Smooth muscle cell (in vitro differentiated cells): Measurements from ENCODE around the gene PRR23E. TPM values are rescaled to one million over a fixed set of nuclear protein-coding genes. Genes with fewer than 3 reads are reported as not detected.

Experiments used
- DNase-seq: peaks from one replicate; lab custom pipeline; 2025; ENCODE audit not compliant: unreplicated experiment; lab: John Stamatoyannopoulos, UW
- H2AFZ ChIP-seq: fragments of 200-600 bp; sonication (generic); 2 replicates; pipeline ENCODE4 v1.6.0; 2016; ENCODE audit warnings: antibody characterized with exemption, low read depth, mild to moderate bottlenecking
- H3F3A ChIP-seq: fragments of 200-600 bp; sonication (generic); 2 replicates; pipeline ENCODE4 v1.6.0; 2017; ENCODE audit warnings: antibody characterized with exemption, low read depth
- H3K27ac ChIP-seq: fragments of 200-600 bp; sonication (generic); 2 replicates; pipeline ENCODE4 v1.5.1; 2016; ENCODE audit warnings: low read depth, mild to moderate bottlenecking
- H3K27me3 ChIP-seq: fragments of 200-600 bp; sonication (generic); 2 replicates; pipeline ENCODE4 v1.6.1; 2016; ENCODE audit warnings: low read depth, mild to moderate bottlenecking
- H3K36me3 ChIP-seq: fragments of 200-600 bp; sonication (generic); 2 replicates; pipeline ENCODE4 v1.5.1; 2016; ENCODE audit warnings: low read depth
- H3K4me1 ChIP-seq: fragments of 200-600 bp; sonication (generic); 2 replicates; pipeline ENCODE4 v1.5.1; 2016; ENCODE audit warnings: low read depth
- H3K4me2 ChIP-seq: fragments of 200-600 bp; sonication (generic); 2 replicates; pipeline ENCODE4 v1.6.0; 2016; ENCODE audit warnings: mild to moderate bottlenecking
- H3K4me3 ChIP-seq: fragments of 200-600 bp; sonication (generic); 2 replicates; pipeline ENCODE4 v1.5.1; 2016; ENCODE audit warnings: mild to moderate bottlenecking
- H3K79me2 ChIP-seq: fragments of 200-600 bp; sonication (generic); 2 replicates; pipeline ENCODE4 v1.6.0; 2016; ENCODE audit warnings: low read depth, mild to moderate bottlenecking
- H3K9ac ChIP-seq: fragments of 200-600 bp; sonication (generic); 2 replicates; pipeline ENCODE4 v1.6.0; 2016; ENCODE audit warnings: low read depth
- H3K9me3 ChIP-seq: fragments of 200-600 bp; sonication (generic); replicated peaks from 2 replicates; pipeline ENCODE4 v1.5.1; 2016; ENCODE audit warnings: low read depth
- H4K20me1 ChIP-seq: fragments of 200-600 bp; sonication (generic); 2 replicates; pipeline ENCODE4 v1.6.0; 2016; ENCODE audit warnings: low read depth
- CTCF ChIP-seq: fragments of 200-600 bp; sonication (generic); IDR thresholded peaks from 2 replicates; pipeline ENCODE4 v1.5.1; 2017; ENCODE audit warnings: borderline replicate concordance, mild to moderate bottlenecking, antibody characterized with exemption; ENCODE audit not compliant: insufficient read depth, poor library complexity, severe bottlenecking
- WGBS: methylation state at CpG from one replicate; pipeline ENCODE4 v1.1.7; 2016; ENCODE audit warnings: low lambda C conversion rate; 5-methylcytosine and 5-hydroxymethylcytosine counted together
- polyA plus RNA-seq: library from polyadenylated mRNA; unstranded; fragments of >200 nt; fragmentation: Nextera tagmentation; extraction: Ambion mirVana; gene quantifications from 2 replicates; pipeline ENCODE4 v1.2.1, GENCODE V29; 2016
- total RNA-seq: library from RNA; depleted of rRNA; stranded (reverse); fragments of >200 nt; gene quantifications from 2 replicates; pipeline ENCODE4 v1.2.3, GENCODE V29; 2014

The PRR23E gene
- total and polyA plus RNA-seq, 2 experiments from 2014 or later: not detected

- no peaks in the 10 kb centered on the region for H3K36me3 ChIP-seq
- H3K4me1 ChIP-seq: no peaks in the 10 kb centered on the region
- 85% methylated on average over 14 of the region's 14 CpGs for WGBS
- H3K4me2 ChIP-seq: no peak overlapping the region
- no peak for DNase-seq
- H3K4me3 ChIP-seq: no peak overlapping the region
- no peaks in the 10 kb centered on the region for H4K20me1 ChIP-seq
- H3F3A ChIP-seq: no peaks in the 10 kb centered on the region
- no peak overlapping the region for H2AFZ ChIP-seq
- H3K79me2 ChIP-seq: no peaks in the 10 kb centered on the region
- no peak overlapping the region for H3K27ac ChIP-seq
- peaks cover 10% of the 10 kb centered on the region for H3K27me3 ChIP-seq
- TF ChIP-seq CTCF: no peak
- H3K9me3 ChIP-seq: no peaks in the 10 kb centered on the region
- H3K9ac ChIP-seq: no peak overlapping the region
Measured at GRCh38 chr3:127197300-127198189, 4.6 kb downstream of the PRR23E start.

GRCh38 chr3:127200086-127200691, 7.3 kb downstream of the PRR23E start:
- Histone ChIP-seq H3K27ac (no peak overlapping the region), H3K9me3 (no peaks in the 10 kb centered on the region), H3F3A (no peaks in the 10 kb centered on the region), H3K9ac (no peak overlapping the region), H3K79me2 (no peaks in the 10 kb centered on the region), H3K36me3 (no peaks in the 10 kb centered on the region), H4K20me1 (no peaks in the 10 kb centered on the region), H2AFZ (no peak overlapping the region), H3K4me2 (no peak overlapping the region), H3K4me3 (no peak overlapping the region), H3K4me1 (no peaks in the 10 kb centered on the region), H3K27me3 (peaks cover 10% of the 10 kb centered on the region)
- no peak for TF ChIP-seq CTCF
- DNase-seq: no peak
- WGBS: 79% methylated on average over 6 of the region's 6 CpGs

GRCh38 chr3:127203024-127203423, 10.1 kb downstream of the PRR23E start:
- H3K9me3 ChIP-seq: no peaks in the 10 kb centered on the region
- no peaks in the 10 kb centered on the region for H3K4me1 ChIP-seq
- H4K20me1 ChIP-seq: no peaks in the 10 kb centered on the region
- H3K9ac ChIP-seq: no peak overlapping the region
- 49% methylated on average over 1 of the region's 1 CpG for whole genome bisulfite sequencing
- H3K79me2 ChIP-seq: no peaks in the 10 kb centered on the region
- H3K36me3 ChIP-seq: no peaks in the 10 kb centered on the region
- no peak overlapping the region for H3K4me2 ChIP-seq
- no peaks in the 10 kb centered on the region for H3F3A ChIP-seq
- H3K27ac ChIP-seq: no peak overlapping the region
- no peak for TF ChIP-seq CTCF
- DNase-seq: no peak
- no peak overlapping the region for H2AFZ ChIP-seq
- no peak overlapping the region for H3K4me3 ChIP-seq
- H3K27me3 ChIP-seq: peaks cover 10% of the 10 kb centered on the region
